GM21360 (cell line): ENCODE measurements around the gene SPAG16.

Experiments used
- ATAC-seq: cut with Tn5 transposase; IDR thresholded peaks from one replicate; pipeline ENCODE4 v1.9.1; 2021; ENCODE audit warnings: mild to moderate bottlenecking, moderate library complexity; ENCODE audit not compliant: unreplicated experiment

Gene SPAG16

DNA sequence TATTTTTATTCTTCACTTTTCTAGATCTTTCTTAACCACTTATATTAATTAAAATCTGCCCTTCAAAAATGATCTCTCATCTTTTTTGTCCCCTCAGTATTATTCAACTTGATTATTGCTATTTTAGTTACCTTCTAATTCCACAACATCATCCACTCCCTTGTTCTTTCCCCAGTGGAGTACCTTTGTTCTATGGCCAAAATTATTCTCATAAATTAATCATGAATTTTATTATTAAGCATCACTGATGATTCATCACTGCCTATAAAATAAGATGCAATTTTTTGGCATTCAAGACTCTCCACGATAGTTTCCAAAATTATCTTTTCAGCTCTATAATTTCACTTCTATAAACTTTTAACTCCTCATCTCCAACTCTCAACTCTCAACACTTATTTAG lies 505.7 kb downstream of the SPAG16 start:
- no peak for ATAC-seq

DNA sequence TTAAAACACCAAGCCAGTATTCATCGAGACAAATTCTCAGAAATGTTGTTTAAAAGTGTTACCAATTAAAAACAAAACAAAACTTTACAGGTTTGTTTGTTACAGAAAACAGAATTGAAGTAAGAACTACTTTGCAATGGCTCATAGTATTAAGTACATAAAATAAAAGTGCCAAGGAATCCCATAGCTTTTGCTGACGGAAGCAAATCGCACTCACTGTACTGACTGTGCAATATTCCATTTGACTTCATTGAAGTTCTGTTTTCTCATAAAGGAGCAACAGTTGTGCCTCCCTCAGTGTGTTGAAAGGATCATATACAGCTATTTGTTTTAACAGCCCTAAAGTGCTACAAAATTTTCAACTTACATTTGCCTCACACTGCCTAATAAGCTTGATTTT lies 507.8 kb downstream of the SPAG16 start:
- ATAC-seq = no peak

DNA sequence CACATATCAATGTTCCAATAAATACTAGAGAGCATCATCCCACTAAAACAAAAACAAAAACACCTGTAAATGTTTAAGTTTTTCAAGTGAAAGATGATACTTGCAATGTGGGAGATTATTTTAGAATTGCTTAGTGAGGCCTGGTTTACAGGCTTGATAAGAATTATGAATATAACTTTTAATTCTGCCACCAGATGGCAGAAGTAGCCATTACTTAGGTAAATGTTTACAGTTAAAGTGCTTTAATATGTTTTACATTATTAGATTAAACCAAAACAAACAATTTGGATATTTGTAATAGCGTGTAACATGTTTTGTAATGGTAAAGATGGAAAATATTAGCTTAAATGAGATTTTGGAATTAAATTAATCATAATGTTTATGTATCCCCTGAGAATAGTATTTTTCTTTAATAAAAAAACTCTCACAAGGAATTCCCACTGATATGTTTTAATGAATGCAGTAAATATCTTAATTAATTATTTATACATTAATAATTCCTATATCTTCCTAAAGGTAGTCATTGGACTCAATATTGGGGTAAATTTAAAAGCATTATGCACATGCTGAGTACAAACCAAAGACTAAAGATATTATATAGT lies 522.0 kb downstream of the SPAG16 start:
- no peak for ATAC-seq

GRCh38 chr2:213816583-213816982 lies 532.3 kb downstream of the SPAG16 start:
- no peak for ATAC-seq

DNA sequence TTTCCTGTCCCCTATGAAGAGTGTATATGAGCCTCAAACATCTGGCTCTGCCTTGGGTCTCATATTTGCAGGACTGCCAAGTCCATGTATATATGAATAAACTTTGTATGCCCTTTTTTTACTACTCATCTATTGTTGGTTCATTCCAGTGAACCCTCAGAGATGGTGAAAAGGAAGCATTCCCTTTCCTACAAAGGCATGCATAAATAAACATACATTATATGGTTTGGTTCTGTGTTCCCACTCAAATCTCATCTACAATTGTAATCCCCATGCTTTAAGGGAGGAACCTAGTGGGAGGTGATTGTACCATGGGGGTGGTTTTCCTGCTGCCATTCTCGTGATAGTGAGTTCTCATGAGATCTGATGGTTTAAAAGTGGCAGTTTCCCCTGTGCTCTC lies 534.2 kb downstream of the SPAG16 start:
- ATAC-seq = no peak

DNA sequence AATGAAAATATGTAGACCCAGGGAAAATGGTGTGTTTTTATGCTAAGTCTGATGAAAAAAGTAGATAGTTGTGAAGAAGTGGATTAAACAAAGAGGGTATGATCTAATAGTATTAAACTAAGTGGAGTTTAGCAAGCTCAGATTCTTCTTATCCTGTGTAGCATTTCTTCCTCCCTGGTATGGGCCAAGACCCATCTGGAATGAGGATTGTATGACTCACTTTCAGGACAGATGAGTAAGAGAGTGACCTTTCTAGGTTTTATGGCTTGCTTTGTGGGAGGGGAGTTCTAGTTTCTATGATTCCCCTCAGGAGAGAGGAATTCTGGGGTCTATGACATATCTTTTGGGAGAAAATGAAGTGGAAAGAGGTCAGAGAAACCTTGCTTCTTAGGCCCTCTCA lies 550.1 kb downstream of the SPAG16 start:
- ATAC-seq = no peak

DNA sequence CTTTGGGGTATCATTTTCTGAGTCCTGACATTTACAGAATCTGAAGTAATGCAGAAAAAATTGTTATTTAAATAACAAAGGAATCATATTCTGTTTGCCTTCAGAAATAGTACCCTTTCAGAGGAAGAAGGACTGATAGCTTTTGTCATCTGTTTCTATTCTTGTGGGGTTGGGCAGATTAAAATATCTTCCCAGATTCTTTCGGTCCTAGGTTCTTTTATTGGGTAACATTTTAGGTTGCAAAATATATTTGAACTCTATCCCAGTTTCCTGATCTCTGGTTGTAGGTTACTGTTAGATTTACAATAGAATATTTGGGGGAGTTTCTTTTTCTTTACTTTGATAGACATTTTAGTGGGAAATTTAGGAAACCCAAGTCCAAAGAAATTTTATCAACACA lies 550.5 kb downstream of the SPAG16 start:
- ATAC-seq = no peak

- no peak for ATAC-seq
Observed at GRCh38 chr2:213846856-213847255, 562.6 kb downstream of the SPAG16 start.

- ATAC-seq = no peak
Observed at GRCh38 chr2:213847316-213847715, 563.1 kb downstream of the SPAG16 start.

- ATAC-seq = no peak
Observed at GRCh38 chr2:213848631-213849030, 564.4 kb downstream of the SPAG16 start.

GRCh38 chr2:213861638-213862037 lies 577.4 kb downstream of the SPAG16 start:
- ATAC-seq = no peak

GRCh38 chr2:213862407-213863076 lies 578.3 kb downstream of the SPAG16 start:
- no peak for ATAC-seq

- ATAC-seq = no peak
Observed at GRCh38 chr2:213863541-213863940, 579.3 kb downstream of the SPAG16 start.

GRCh38 chr2:213868526-213868925 lies 584.3 kb downstream of the SPAG16 start:
- ATAC-seq = no peak

- no peak for ATAC-seq
Observed at GRCh38 chr2:213885485-213885884, 601.2 kb downstream of the SPAG16 start.

DNA sequence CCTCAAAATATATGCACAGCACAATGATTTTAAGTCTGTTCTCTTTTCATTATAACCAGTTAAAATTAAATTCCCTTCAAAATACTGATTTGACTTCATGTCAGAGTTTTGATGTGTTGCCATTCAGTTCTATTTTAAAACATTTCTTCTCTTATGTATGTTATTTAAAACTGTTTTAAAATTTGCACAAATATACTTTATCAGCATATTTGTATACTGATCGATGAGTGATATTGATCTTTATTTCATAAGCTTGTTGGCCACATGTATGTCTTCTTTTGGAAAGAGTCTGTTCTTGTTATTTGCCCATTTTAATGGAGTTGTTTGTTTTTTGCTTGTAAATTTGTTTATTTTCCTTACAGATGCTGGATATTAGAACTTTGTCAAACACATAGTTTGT lies 630.2 kb downstream of the SPAG16 start:
- ATAC-seq = no peak

DNA sequence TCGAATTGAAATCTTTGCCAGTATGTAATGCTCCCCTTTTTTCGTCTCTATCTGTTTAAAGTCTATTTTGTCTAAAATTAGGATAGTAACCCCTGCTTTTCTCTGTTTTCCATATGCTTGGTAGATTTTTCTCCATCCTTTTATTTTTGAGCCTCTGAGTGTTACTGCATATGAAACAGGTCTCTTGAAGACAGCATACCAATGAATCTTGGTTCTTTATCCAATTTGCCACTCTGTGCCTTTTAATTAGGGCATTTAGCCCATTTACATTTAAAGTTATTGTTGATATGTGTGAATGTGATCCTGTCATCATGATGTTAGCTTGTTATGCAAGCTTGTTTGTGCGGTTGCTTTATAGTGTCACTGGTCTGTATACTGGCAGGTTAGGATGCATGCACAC lies 635.8 kb downstream of the SPAG16 start:
- ATAC-seq = no peak

GRCh38 chr2:213923543-213923942 lies 639.3 kb downstream of the SPAG16 start:
- no peak for ATAC-seq

DNA sequence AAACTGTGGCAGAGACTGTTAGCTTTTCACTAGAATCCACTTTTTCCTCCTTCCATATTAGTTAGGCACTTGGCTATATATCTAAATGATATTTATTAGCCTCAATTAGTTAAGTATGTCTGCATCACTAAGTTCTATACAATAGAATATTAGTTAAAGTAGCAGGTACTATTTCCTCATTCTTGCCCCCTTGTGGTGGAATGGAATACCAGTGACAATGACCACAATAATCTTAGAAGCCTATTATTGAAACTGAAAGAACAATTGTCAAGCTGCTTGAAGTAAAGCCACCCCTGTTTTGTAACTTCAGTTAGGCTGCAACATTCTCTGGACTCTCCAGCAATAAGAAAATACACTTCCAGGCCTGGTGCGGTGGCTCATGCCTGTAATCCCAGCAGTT lies 650.3 kb downstream of the SPAG16 start:
- peak; percentile 98 for ATAC-seq

DNA sequence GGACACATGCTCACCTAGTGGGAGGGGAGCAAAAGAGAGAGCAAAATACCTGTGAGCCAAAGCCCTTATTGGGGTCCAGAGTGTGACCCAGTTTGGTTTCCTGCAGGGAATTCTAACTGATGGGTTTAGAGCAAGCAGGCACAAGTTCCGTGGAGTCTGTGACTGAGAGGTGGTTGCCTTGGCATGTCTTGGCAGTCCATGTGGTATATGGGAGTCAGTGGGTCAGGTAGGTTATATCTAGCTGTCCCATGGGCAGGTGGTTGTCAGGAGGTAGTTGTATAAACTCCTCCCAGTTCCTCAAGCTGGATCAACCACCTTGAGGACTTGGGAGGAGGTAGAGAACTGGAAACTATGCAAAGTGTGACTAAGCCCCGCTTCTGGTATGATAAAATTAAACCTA lies 673.8 kb downstream of the SPAG16 start:
- ATAC-seq = no peak

- ATAC-seq = no peak
Observed at GRCh38 chr2:213959589-213959988, 675.3 kb downstream of the SPAG16 start.

- ATAC-seq = no peak
Observed at GRCh38 chr2:213971536-213971935, 687.3 kb downstream of the SPAG16 start.

- ATAC-seq = no peak
Observed at GRCh38 chr2:213980883-213981282, 696.6 kb downstream of the SPAG16 start.
